ENCODE data around the gene KHDRBS2.
"Not testable (repeated sequence)": the region's sequence is repeated elsewhere in the genome, so short reads cannot be mapped to it uniquely, and the experiment has no call there.

KHDRBS2 gene

GRCh38 chr6:61857541-61857940, 428.5 kb downstream of the KHDRBS2 start:
- ATAC-seq (no peak), DNase-seq (no peak)

GRCh38 chr6:61841958-61842357, 444.1 kb downstream of the KHDRBS2 start:
- no peak for ATAC-seq
- no peak for DNase-seq

- no peak for ATAC-seq
Observed at GRCh38 chr6:61835237-61835636, 450.8 kb downstream of the KHDRBS2 start.

GRCh38 chr6:61833176-61833755, 452.8 kb downstream of the KHDRBS2 start:
- DNase-seq (no peak), ATAC-seq (no peak)

More at GRCh38 chr6:61835237-61835636, 450.8 kb downstream of the KHDRBS2 start:
- DNase-seq, result no peak

- ATAC-seq (no peak), DNase-seq (no peak)
Observed at GRCh38 chr6:61817716-61818115, 468.3 kb downstream of the KHDRBS2 start.

GRCh38 chr6:61810047-61810446, 476.0 kb downstream of the KHDRBS2 start:
- ATAC-seq, result no peak
- no peak for DNase-seq

GRCh38 chr6:61809004-61809595, 476.9 kb downstream of the KHDRBS2 start:
- ATAC-seq (no peak), DNase-seq (no peak)

GRCh38 chr6:61787998-61788397, 498.0 kb downstream of the KHDRBS2 start:
- ATAC-seq (no peak), DNase-seq (no peak)

GRCh38 chr6:61769446-61769845, 516.6 kb downstream of the KHDRBS2 start:
- not testable (repeated sequence) for ATAC-seq, DNase-seq

- ATAC-seq, result no peak
Observed at GRCh38 chr6:61755739-61756138, 530.3 kb downstream of the KHDRBS2 start.

GRCh38 chr6:61751986-61752385, 534.0 kb downstream of the KHDRBS2 start:
- ATAC-seq, result no peak

More at GRCh38 chr6:61755739-61756138, 530.3 kb downstream of the KHDRBS2 start:
- DNase-seq, result no peak

GRCh38 chr6:61745994-61746393, 540.0 kb downstream of the KHDRBS2 start:
- ATAC-seq (no peak), DNase-seq (no peak)

More at GRCh38 chr6:61751986-61752385, 534.0 kb downstream of the KHDRBS2 start:
- DNase-seq, result no peak

- no peak for DNase-seq
- no peak for ATAC-seq
Observed at GRCh38 chr6:61711849-61712248, 574.2 kb downstream of the KHDRBS2 start.

GRCh38 chr6:61688165-61688564, 597.9 kb downstream of the KHDRBS2 start:
- ATAC-seq, result no peak

GRCh38 chr6:61682562-61682961, 603.5 kb downstream of the KHDRBS2 start:
- DNase-seq (no peak), ATAC-seq (no peak)

More at GRCh38 chr6:61688165-61688564, 597.9 kb downstream of the KHDRBS2 start:
- DNase-seq, result no peak

GRCh38 chr6:61679625-61680024, 606.4 kb downstream of the KHDRBS2 start:
- ATAC-seq, result no peak
- DNase-seq, result no peak

GRCh38 chr6:61675734-61676133, 610.3 kb downstream of the KHDRBS2 start:
- ATAC-seq, result no peak

GRCh38 chr6:61649845-61650244, 636.2 kb downstream of the KHDRBS2 start:
- DNase-seq (no peak), ATAC-seq (no peak)

More at GRCh38 chr6:61675734-61676133, 610.3 kb downstream of the KHDRBS2 start:
- DNase-seq, result no peak

- DNase-seq (no peak), ATAC-seq (no peak)
Observed at GRCh38 chr6:61640463-61640862, 645.6 kb downstream of the KHDRBS2 start.

All from stimulated activated naive CD8-positive, alpha-beta T cell treated with anti-CD3 and anti-CD28 coated beads, Interleukin-15, Interleukin-2, amounts not matched to agents 100 U/mL and 50 U/mL, for 24 hours (primary cell).